Spleen (tissue), 7 donors: ENCODE results near the gene PSMC6.

Source experiments
- POLR2AphosphoS5 ChIP-seq, 3 donors: sonication (generic); formaldehyde crosslinking; IDR thresholded peaks; one replicate each; pipeline ENCODE4 v1.5.1; 2017; ENCODE audit warnings: antibody characterized with exemption in 3 of 3
- TF ChIP-seq, protein P1 (sequence below), 11 experiments: fragments of 200-600 bp in 7 of 11; fragments of 450-650 bp in 4 of 11; sonication (generic) in 4 of 11; IDR thresholded peaks in 8 of 11; conservative IDR thresholded peaks in 3 of 11; 1 replicate in 7 of 11; 2 replicates in 4 of 11; pipeline versions ENCODE4 v1.4.0 to v1.8.0; 2016 to 2021; ENCODE audit warnings: antibody characterized with exemption in 11 of 11, inconsistent platforms in 4 of 11, mild to moderate bottlenecking in 1 of 11
- donor health status: DM: no; HTN: no; CAD: no; lungs with moderate emphysema.
- donor health status: DM: no; HTN: no; CAD: no.
- donor health status: DM: no; HTN: no; CAD: no.

- TF ChIP-seq, protein P1, sequence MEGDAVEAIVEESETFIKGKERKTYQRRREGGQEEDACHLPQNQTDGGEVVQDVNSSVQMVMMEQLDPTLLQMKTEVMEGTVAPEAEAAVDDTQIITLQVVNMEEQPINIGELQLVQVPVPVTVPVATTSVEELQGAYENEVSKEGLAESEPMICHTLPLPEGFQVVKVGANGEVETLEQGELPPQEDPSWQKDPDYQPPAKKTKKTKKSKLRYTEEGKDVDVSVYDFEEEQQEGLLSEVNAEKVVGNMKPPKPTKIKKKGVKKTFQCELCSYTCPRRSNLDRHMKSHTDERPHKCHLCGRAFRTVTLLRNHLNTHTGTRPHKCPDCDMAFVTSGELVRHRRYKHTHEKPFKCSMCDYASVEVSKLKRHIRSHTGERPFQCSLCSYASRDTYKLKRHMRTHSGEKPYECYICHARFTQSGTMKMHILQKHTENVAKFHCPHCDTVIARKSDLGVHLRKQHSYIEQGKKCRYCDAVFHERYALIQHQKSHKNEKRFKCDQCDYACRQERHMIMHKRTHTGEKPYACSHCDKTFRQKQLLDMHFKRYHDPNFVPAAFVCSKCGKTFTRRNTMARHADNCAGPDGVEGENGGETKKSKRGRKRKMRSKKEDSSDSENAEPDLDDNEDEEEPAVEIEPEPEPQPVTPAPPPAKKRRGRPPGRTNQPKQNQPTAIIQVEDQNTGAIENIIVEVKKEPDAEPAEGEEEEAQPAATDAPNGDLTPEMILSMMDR (IDR thresholded peaks at IDR 0.05 in 8 of 11, conservative IDR thresholded peaks at IDR 0.05 in 3 of 11), result no peak
- TF ChIP-seq POLR2AphosphoS5 (IDR thresholded peaks at IDR 0.05), result no peak
These were observed 69.8 kb downstream of the PSMC6 start for GRCh38 chr14:52776816-52777215.
